ENCODE data around the gene SIGLEC8. TPM values are rescaled to one million over a fixed set of nuclear protein-coding genes. Genes with fewer than 3 reads are reported as not detected.
"Not testable (repeated sequence)": the region's sequence is repeated elsewhere in the genome, so short reads cannot be mapped to it uniquely, and the experiment has no call there.

Gene SIGLEC8
- total RNA-seq, 2 donors from 2014 or later = 0.49 to 1.9 TPM

DNA sequence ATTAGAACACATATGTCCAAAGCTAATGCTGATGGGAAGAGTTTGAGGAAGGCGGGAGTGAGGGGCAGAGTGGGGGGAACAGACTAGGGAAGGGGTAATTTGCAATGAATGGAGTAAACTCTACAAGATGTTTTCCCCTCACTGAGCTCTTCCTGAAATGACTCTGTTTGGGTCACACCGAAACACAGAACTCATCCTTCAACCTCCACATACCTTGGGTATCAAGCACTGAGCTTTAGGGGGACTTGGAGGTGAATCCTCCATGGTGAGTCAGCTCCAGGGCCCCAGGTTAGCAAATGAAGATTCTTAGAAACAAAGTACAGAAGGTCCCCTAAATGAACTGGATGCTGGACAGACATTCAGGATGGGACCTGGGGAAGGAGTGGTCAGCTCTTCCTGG, 39.5 kb downstream of the SIGLEC8 start:
- intact Hi-C loops (cut with DNase I, micrococcal nuclease) = loop anchor here in 1 of 2 donors (10.0 kb wide), 1 partner anchor 94 kb away; no protein-coding TSS in a partner anchor
- DNase-seq = no peak
- ATAC-seq = no peak

DNA sequence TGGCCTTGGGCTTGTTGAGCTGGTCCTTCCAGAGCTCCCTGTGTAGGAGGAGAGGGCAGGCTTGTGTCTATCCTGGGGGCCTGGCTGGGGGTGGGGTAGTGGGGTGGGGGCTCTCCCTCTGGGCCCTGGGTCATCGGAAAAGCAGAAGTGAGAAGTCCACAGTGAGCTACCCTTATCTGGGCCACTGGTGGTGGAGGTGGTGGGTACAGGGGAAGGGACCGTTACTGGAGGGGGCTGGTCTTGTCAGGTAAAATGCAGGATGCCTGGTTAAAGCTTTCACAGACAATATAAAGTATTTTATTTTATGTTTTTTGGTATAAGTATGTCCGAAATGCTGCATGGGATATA, 40.5 kb downstream of the SIGLEC8 start:
- DNase-seq (no peak), ATAC-seq (no peak)
- intact Hi-C loops (cut with DNase I, micrococcal nuclease) = loop anchor here in 1 of 2 donors (10.0 kb wide), 1 partner anchor 93 kb away; no protein-coding TSS in a partner anchor

DNA sequence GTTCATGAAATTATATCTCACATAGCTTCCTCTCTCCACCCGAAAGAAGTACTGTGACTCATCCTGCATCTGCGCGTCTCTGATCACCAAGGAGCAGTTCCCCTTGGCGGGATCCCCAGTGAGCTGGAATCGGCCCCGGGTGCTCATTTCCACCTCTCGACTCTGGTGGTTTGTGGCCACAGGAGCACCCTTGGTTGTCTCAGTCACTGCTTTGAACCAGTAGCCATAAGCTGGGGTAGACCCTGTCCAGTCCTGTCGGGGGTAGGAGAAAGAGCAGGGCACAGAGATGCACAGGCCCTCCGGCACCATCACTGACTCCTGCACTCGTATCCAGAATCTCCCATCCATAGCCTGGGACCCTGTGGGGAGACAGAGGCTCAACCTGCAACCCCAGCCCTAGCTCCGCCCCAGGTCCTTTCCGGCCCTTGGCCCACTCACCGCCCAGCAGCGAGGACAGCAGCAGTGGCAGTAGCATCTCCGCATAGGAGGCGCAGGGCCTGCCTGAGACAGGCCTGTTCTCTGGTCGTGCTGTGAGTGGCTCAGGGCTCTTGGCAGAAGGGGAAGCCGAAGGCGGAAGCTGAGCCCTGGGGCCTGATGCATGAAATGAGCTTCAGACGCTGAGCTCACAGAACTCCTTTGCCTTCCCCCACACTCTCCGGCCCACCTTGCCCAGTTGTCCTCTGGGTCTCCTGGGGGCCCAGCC, 41.0 kb downstream of the SIGLEC8 start, which contains the start of gene SIGLEC10:
SIGLEC10 (minus strand) TSS at position 536 of the 703 bp plus-strand sequence; CDS start at position 475, 61 bp downstream.
- ATAC-seq = peak; percentile 24
- peak in 1 of 2 donors; percentile 44 for DNase-seq
- intact Hi-C loops (cut with DNase I, micrococcal nuclease) = loop anchor here in 1 of 2 donors (10.0 kb wide), 1 partner anchor 92 kb away; no protein-coding TSS in a partner anchor

- intact Hi-C loops (cut with DNase I, micrococcal nuclease) = loop anchor here in 1 of 2 donors (10.0 kb wide), 1 partner anchor 92 kb away; no protein-coding TSS in a partner anchor
- ATAC-seq, DNase-seq: not testable (repeated sequence)
Observed at GRCh38 chr19:51416422-51416821, 41.8 kb downstream of the SIGLEC8 start.

DNA sequence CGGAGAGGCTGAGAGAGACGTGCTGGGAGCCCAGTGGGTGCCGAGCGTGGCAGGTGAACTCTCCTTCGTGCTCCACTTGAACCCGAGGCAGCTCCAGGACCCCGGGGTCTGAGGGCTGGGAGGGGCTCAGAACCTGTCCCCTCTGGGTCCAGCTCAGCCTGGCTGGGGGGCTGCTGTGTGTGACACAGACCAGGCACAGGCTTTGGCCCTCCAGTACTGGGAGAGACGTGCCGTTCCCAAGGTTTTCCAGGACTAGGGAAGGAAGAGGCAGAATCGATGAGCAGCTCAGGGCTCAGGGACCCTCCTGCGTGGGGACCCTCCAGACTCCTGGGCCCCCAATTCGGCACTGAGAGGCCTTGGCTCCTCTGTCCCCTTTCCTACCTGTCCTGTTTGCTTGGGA, 43.1 kb downstream of the SIGLEC8 start:
- intact Hi-C loops (cut with DNase I, micrococcal nuclease) = loop anchor here in 1 of 2 donors (10.0 kb wide), 1 partner anchor 90 kb away; no protein-coding TSS in a partner anchor
- ATAC-seq = no peak
- DNase-seq = no peak

- no peak for ATAC-seq
- no peak for DNase-seq
- intact Hi-C loops (cut with DNase I, micrococcal nuclease) = loop anchor here in 1 of 2 donors (10.0 kb wide), 1 partner anchor 86 kb away; no protein-coding TSS in a partner anchor
Observed at GRCh38 chr19:51410950-51411748, 47.1 kb downstream of the SIGLEC8 start.

DNA sequence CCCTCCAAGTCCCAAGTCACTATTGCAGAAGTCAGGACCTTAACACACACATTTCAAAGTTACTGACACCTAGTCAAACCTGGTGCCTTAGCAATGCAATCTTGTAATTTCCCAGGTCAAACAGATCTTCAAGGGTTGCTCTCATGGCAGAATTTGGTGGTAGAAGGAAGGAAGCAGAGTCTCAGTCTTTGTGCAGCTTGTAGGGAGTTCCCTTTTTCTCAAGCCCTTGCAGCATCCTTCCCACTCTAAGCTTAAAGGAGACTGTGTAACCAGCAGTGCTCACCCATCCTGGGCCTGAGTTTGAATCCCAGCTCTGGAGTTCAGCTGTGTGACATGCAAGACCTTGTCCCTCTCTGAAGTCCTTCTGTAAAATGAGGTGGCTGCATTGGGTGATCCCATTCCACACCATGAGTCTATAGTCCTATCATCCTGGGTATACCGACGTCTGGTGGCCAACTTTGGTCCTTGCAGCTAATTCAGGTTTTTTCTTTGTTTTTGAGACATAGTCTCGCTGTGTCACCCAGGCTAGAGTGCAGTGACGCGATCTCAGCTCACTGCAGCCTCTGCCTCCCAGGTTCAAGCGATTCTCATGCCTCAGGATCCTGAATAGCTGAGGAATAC, 50.6 kb downstream of the SIGLEC8 start:
- intact Hi-C loops (cut with DNase I, micrococcal nuclease) = no loop called here
- ATAC-seq (peak; percentile 81), DNase-seq (peak in 1 of 2 donors; percentile 23)

DNA sequence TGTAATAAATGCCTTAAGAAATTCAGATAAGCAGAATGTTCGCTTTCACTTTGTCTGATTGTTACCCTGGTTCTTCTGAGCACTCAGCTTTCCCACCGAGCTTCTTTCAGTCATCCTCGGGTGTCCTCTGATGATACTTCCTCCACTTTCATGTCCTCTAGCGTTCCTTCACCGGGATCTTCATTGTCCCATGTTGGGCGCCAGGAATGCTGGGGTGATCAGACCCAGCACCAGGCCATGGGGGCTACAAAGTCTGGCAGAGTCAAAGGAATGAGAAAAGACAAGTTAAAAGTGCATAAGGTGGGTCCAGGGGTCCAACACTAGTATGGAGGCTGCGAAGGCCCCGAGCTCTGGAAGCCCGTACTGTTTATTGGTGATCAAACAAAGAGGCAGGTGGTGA, 56.1 kb downstream of the SIGLEC8 start:
- ATAC-seq (no peak), DNase-seq (no peak)
- intact Hi-C loops (cut with DNase I, micrococcal nuclease) = no loop called here

Other genes with a start within 250 kb of the SIGLEC8 start
- gene CD33, start 233.4 kb downstream of the SIGLEC8 start, total RNA-seq = 1 to 10 TPM in 1 of 2 donors, under 1 TPM in 1; 0.98 to 2.9 TPM
- gene SIGLECL1, start 207.4 kb downstream of the SIGLEC8 start, total RNA-seq = not detected
- gene IGLON5, start 146.8 kb downstream of the SIGLEC8 start, total RNA-seq = under 1 TPM in 1 of 2 donors, not detected in 1; 0.08 TPM
- gene VSIG10L, start 116.3 kb downstream of the SIGLEC8 start, total RNA-seq = 1 to 10 TPM; 1.7 to 2.1 TPM
- gene ETFB, start 92.1 kb downstream of the SIGLEC8 start, total RNA-seq = 100 to 1,000 TPM; 147 to 198 TPM
- gene CLDND2, start 89.5 kb downstream of the SIGLEC8 start, total RNA-seq = 1 to 10 TPM; 1.7 to 1.8 TPM
- 1 to 10 TPM; 1.5 to 5.0 TPM for gene NKG7, start 85.8 kb downstream of the SIGLEC8 start, total RNA-seq
- gene LIM2, start 70.5 kb downstream of the SIGLEC8 start, total RNA-seq = not detected
- gene C19orf84, start 67.9 kb downstream of the SIGLEC8 start, total RNA-seq = not detected
- gene SIGLEC10, start 40.8 kb downstream of the SIGLEC8 start, total RNA-seq = 1 to 10 TPM; 1.3 to 4.5 TPM
- not detected for gene CEACAM18, start 20.1 kb upstream of the SIGLEC8 start, total RNA-seq
- under 1 TPM; 0.28 to 0.46 TPM for gene SIGLEC12, start 43.3 kb upstream of the SIGLEC8 start, total RNA-seq
- 1 to 10 TPM in 1 of 2 donors, under 1 TPM in 1; 0.85 to 2.7 TPM for gene SIGLEC6, start 73.2 kb upstream of the SIGLEC8 start, total RNA-seq
- 1 to 10 TPM; 7.7 to 8.0 TPM for gene ZNF175, start 112.8 kb upstream of the SIGLEC8 start, total RNA-seq
- gene SIGLEC5, start 171.9 kb upstream of the SIGLEC8 start, total RNA-seq = not detected
- 1 to 10 TPM in 1 of 2 donors, under 1 TPM in 1; 0.55 to 2.3 TPM for gene SIGLEC14, start 188.4 kb upstream of the SIGLEC8 start, total RNA-seq
- gene SPACA6, start 234.9 kb upstream of the SIGLEC8 start, total RNA-seq = 1 to 10 TPM; 4.1 to 5.2 TPM

Measured in left colon (tissue), 2 donors.